Ectodermal cell (in vitro differentiated cells): ENCODE results near the gene PGS1.

Experiments used
- H3K27ac ChIP-seq: 2 replicates; pipeline ENCODE4 v1.7.0; 2013; ENCODE audit warnings: mild to moderate bottlenecking, low read depth, low read length; ENCODE audit not compliant: insufficient read depth, poor library complexity, severe bottlenecking
- H3K27me3 ChIP-seq: 2 replicates; pipeline ENCODE4 v1.7.0; 2013; ENCODE audit warnings: mild to moderate bottlenecking, low read length; ENCODE audit not compliant: insufficient read depth, control insufficient read depth, poor library complexity, severe bottlenecking
- H3K36me3 ChIP-seq: one replicate; pipeline ENCODE4 v1.7.0; 2013; ENCODE audit warnings: low read length; ENCODE audit not compliant: control insufficient read depth, insufficient read depth
- H3K4me1 ChIP-seq: one replicate; pipeline ENCODE4 v1.7.0; 2013; ENCODE audit warnings: low read length; ENCODE audit not compliant: control insufficient read depth, insufficient read depth
- H3K4me3 ChIP-seq: 2 replicates; pipeline ENCODE4 v1.7.0; 2013; ENCODE audit warnings: low read depth, low read length, control low read depth; ENCODE audit not compliant: insufficient read depth
- H3K9me3 ChIP-seq: 2 replicates; pipeline ENCODE4 v1.7.0; 2013; ENCODE audit warnings: mild to moderate bottlenecking, low read length, moderate library complexity; ENCODE audit not compliant: control insufficient read depth
- WGBS, 2 experiments: methylation state at CpG; one replicate each; pipeline ENCODE4 v1.1.7; 2013; ENCODE audit warnings: missing lambda C conversion rate in 2 of 2; 5-methylcytosine and 5-hydroxymethylcytosine counted together

The PGS1 gene

DNA sequence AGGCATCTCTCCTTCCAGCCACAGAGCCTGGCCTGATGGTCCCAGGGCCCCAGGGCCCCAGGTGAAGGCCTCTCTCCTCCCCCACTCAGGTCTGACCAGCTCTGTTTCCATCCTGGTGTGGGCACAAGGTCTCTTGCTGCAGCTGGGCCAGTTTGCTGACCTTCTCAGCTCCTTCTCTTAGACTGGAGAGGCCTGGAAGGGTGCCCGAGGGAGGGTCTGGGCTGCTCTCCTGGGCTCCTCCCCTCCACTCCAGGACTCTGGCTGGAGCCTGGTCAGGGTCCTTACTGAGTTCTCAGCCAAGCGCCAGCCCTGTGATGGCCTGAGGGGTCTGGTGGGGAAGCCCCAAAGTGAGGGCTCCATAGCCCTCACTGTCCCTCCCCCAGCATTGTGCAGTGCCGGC lies 31.0 kb upstream of the PGS1 start:
- H3K36me3 ChIP-seq: no peaks in the 10 kb centered on the region
- no peak overlapping the region for H3K4me3 ChIP-seq
- H3K27me3 ChIP-seq: peaks cover 15% of the 10 kb centered on the region
- 94% methylated on average over 3 of the region's 3 CpGs for WGBS, 2 experiments
- no peak overlapping the region for H3K27ac ChIP-seq
- peaks cover 24% of the 10 kb centered on the region for H3K4me1 ChIP-seq
- no peaks in the 10 kb centered on the region for H3K9me3 ChIP-seq

DNA sequence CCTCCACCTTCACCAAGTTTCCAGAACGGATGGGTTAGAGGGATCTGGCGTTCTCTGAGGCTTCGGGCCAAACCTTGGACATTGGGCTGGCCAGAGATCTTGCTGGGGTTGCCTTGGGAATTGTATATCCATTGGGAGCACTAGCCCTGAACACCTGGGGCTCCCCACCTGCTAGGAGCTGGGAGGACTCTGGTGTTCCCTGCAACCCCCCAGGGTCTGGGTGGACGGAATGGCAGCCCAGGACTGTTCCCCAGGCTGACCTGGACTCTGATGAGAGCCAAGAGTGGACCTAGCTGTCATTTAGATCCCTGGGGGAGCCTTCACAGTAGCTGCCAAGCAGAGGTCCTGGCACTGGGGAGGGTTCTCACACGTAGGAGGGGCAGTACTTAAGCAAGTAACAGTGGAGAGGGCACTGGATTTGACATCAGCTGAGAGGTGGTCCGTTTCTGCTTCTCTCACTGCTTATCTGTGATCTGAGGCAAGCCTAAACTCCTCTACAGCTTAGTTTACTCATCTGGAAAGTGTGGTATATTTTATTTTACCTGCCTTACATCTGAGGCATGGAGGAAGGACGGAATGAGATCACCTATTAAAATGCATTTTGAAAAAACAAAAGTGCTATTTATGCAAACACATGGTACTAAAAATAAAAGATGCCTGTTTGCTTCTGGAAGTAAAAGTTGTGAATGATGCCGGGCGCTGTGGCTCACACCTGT lies 30.2 kb upstream of the PGS1 start:
- 90% methylated on average over 9 of the region's 9 CpGs for WGBS, 2 experiments
- Histone ChIP-seq H3K4me1 (peaks cover 19% of the 10 kb centered on the region), H3K27me3 (peaks cover 7% of the 10 kb centered on the region), H3K4me3 (no peak overlapping the region), H3K27ac (no peak overlapping the region), H3K9me3 (no peaks in the 10 kb centered on the region), H3K36me3 (no peaks in the 10 kb centered on the region)

DNA sequence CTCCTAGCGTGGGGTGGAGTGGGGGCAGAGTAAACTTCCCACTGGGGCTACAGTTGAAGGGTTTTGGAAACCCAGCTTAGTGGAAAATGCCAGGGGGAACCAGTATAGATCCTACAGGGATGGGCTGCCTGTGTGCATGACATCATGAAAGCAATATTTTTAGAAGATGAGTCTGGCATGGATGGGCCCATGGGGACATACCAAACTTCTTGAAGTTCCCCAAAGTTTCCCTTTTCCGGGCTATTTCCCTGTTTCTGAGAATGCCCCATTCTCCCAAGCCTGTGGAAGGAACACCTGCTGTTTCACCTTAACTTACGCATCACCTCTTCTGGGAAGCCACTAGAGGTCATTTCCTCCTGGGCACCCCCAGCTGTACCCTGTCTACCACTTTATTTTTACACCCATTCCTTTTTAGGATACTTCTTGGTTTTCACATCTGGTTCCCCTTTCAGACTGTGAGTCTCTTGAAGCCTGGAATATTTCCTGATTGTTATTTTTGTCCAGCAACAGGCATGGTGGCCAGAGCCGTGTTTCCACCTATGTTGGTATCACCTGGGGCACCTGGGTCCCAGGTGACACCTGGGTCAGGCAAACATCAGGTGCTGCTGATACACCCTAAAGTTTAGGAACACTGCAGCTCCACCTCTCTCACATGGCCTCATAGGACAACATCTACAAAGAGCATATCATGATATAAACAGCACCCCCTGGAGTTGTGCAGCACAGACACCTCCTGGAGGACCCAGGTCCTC lies 28.4 kb upstream of the PGS1 start:
- H3K4me1 ChIP-seq: peaks cover 23% of the 10 kb centered on the region
- no peak overlapping the region for H3K4me3 ChIP-seq
- H3K9me3 ChIP-seq: no peaks in the 10 kb centered on the region
- WGBS, 2 experiments: 93 to 95% methylated on average over 4 of the region's 4 CpGs
- H3K27ac ChIP-seq: no peak overlapping the region
- no peaks in the 10 kb centered on the region for H3K36me3 ChIP-seq
- peaks cover 21% of the 10 kb centered on the region for H3K27me3 ChIP-seq

DNA sequence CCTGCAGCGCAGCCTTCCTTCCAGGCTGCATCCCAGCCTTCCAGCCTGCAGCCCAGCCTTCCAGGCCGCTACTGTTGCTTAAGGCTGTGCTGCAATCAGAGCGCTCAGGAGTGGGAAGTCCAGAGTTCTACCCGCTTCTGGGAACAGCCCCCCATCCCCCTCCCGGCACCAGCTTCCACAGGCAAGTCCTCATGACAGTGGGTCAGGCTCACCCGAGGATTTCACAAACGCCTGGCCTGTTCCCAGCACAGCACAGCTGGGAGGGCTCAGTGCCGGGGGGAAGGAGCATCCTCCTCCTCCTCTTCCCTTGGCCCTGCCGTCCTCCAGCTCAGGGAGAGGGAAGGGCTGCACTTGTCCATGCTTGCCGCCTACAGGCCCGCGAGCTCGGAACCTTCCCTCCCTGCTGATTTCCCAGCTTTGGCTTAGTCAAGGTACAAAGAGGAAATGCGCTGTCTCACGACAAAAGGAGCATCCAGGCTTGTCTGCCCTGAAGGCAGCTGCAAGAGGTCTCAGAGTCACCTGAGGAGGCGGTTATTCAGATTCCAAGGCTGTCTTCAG lies 26.9 kb upstream of the PGS1 start:
- H3K27ac ChIP-seq: peak overlapping the region; percentile 74
- no peak overlapping the region for H3K4me3 ChIP-seq
- peaks cover 23% of the 10 kb centered on the region for H3K4me1 ChIP-seq
- 11 to 15% methylated on average over 16 of the region's 16 CpGs for WGBS, 2 experiments
- H3K27me3 ChIP-seq: peaks cover 35% of the 10 kb centered on the region
- H3K36me3 ChIP-seq: no peaks in the 10 kb centered on the region
- no peaks in the 10 kb centered on the region for H3K9me3 ChIP-seq

DNA sequence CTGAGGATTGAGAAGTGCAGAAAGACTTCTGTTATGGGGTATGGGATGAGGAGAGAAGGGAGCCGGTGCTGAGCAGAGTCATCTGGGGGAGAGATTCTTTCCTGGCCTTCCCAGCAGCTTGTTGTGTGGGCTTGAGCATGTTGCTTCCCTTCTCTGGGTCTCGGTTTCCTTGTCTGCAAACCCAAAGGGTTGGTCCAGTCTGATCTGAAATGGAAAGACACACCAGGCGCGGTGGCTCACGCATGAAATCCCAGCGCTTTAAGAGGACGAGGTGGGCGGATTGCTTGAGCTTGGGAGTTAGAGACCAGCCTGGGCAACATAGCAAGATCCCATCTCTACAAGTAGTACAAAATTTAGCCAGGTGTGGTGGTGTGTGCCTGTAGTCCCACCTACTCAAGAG lies 24.6 kb upstream of the PGS1 start:
- Histone ChIP-seq H3K4me3 (peak overlapping the region; percentile 34), H3K4me1 (peaks cover 44% of the 10 kb centered on the region), H3K36me3 (peaks cover 10% of the 10 kb centered on the region), H3K9me3 (no peaks in the 10 kb centered on the region), H3K27ac (peak overlapping the region; percentile 91), H3K27me3 (peaks cover 52% of the 10 kb centered on the region)
- 74 to 82% methylated on average over 8 of the region's 8 CpGs for WGBS, 2 experiments

DNA sequence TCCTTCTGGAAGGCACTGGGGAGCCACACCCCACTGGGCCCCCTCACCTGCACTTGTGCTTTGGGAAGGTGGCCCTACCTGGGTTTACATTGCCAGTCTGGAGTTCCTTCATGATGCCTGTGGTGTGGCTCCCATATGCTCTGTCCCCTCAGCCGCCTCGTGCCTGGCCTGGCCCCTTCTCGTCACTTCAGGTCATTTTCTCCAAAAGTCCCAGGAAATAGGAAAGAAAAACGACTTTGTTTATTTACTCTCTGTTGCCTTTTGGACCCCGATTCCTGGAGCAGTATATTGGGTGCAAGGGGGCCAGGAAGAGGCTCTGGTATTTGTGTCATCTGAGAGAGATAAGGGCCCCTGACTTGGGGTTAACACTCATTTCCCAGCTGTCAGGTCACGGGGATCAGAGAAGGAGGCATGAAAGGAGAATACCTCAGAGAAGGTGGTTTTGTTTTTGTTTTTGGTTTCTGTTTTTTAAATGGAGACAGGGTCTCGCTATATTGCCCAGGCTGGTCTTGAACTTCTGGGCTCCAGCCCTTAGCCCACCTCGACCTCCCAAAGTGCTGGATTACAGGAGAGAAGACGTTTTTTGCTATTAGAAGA lies 23.3 kb upstream of the PGS1 start:
- H3K27ac ChIP-seq: no peak overlapping the region
- H3K4me3 ChIP-seq: no peak overlapping the region
- peaks cover 10% of the 10 kb centered on the region for H3K36me3 ChIP-seq
- H3K9me3 ChIP-seq: no peaks in the 10 kb centered on the region
- WGBS, 2 experiments: 75 to 79% methylated on average over 9 of the region's 9 CpGs
- peaks cover 44% of the 10 kb centered on the region for H3K4me1 ChIP-seq
- H3K27me3 ChIP-seq: peaks cover 62% of the 10 kb centered on the region

DNA sequence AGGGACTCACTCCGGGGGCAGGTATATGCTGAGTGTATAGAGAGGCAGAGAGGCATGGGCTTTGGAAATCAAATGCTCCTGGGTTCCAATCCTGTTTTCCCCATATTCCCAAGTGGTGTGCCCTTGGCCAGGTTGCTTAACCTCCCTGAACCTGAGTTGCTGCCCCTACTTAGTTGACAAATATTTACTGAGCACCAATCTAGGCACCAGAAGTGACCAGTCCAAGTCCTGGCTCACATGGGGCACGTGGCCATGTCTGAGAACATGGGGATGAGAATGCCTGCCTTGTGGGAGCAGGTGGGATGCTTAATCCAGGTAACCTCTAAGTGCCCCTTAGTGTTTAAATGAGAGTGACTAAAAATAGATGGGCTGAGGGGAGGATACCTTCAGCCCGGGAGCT lies 22.7 kb upstream of the PGS1 start:
- H3K36me3 ChIP-seq: peaks cover 10% of the 10 kb centered on the region
- peaks cover 44% of the 10 kb centered on the region for H3K4me1 ChIP-seq
- no peak overlapping the region for H3K4me3 ChIP-seq
- no peak overlapping the region for H3K27ac ChIP-seq
- H3K27me3 ChIP-seq: peaks cover 62% of the 10 kb centered on the region
- no peaks in the 10 kb centered on the region for H3K9me3 ChIP-seq
- 56% methylated on average over 3 of the region's 3 CpGs for WGBS, 2 experiments

DNA sequence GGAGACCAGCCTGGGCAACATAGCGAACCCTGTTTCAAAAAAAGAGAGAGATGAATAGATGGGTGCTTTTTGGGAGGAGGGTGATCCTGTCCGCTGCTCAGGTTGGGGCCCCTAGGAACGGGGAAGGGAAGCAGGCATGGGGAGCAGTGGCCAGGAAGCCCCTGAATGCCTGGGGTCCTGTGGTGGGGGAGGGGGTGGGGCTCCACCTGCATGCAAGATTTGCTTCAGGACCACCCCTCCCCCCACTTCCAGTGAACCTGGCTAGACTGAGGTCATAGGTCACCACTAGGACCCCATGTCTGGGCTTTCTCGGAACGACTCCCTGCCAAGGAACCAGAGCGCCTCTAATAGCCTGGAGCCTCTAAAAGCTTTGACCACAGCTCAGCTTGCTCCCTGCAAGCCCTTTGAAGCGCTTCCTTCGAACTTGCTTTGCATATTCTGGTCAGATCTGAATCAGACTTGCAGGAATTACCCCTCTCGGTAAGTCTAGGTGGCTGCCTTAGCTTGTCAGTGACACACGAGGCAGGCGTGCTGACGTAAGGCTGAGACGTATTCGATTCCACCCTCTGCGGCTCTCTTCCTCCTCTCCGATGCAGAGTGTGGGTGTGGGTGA lies 22.2 kb upstream of the PGS1 start:
- no peak overlapping the region for H3K4me3 ChIP-seq
- H3K4me1 ChIP-seq: peaks cover 47% of the 10 kb centered on the region
- H3K36me3 ChIP-seq: peaks cover 10% of the 10 kb centered on the region
- WGBS, 2 experiments: 17% methylated on average over 13 to 14 of the region's 16 CpGs
- H3K27me3 ChIP-seq: peaks cover 62% of the 10 kb centered on the region
- H3K9me3 ChIP-seq: no peaks in the 10 kb centered on the region
- H3K27ac ChIP-seq: no peak overlapping the region

DNA sequence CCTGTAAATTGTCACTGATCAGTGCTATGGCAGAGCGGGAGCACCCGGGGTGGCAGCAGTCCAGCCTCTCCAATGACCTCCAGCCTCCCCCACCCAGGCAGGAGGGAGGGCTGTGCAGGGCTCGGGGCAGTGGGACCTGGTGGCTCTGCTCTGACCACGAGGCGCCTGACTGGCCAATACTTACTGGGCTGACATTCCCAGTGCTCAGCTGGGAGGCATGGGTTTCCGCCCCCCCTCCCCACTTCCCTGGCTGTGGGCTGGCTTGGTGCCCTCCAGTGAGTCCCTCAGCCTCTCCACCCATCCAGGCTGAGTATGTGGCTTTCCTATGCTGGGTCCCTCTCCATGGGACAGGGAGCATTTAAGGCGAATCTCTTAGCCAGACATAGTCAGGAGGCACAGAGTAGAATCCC lies 21.3 kb upstream of the PGS1 start:
- 70 to 74% methylated on average over 7 of the region's 7 CpGs for WGBS, 2 experiments
- Histone ChIP-seq H3K9me3 (no peaks in the 10 kb centered on the region), H3K4me3 (peak overlapping the region; percentile 85), H3K4me1 (peaks cover 40% of the 10 kb centered on the region), H3K27me3 (peaks cover 62% of the 10 kb centered on the region), H3K27ac (no peak overlapping the region), H3K36me3 (peaks cover 10% of the 10 kb centered on the region)
